ENCODE measurements around the gene FAM222B. TPM values are rescaled to one million over a fixed set of nuclear protein-coding genes. Genes with fewer than 3 reads are reported as not detected.
A peak's percentile ranks its signal among the peaks of the same experiment; 100 is the strongest.

Gene FAM222B
- total and polyA plus RNA-seq, 9 of the 15 experiments (the other 6 are each of a cell fraction or from before 2014, with no cell fraction given), result 4.0 to 34.6 (median 7.5) TPM

- FAIRE-seq, result no peak
- peak; percentile 35 for ATAC-seq
- no TSS peak for BruUV-seq (replicated peaks)
- Histone ChIP-seq H3K9ac (ENCODE audit: insufficient read depth in 1 of 2, low read depth in 2 of 2, low read length in 2 of 2) (peak overlapping the region; percentile 18 to 57; a peak in 3 of 4 replicates), H3K27ac (ENCODE audit: extremely low read depth, low read depth, low read length) (peak overlapping the region; percentile 74), H3K79me2 (ENCODE audit: control insufficient read depth, insufficient read depth, low read length) (peaks cover 5% of the 10 kb centered on the region; the same call in 1 of the 3 replicates), H3K27me3 (ENCODE audit: control insufficient read depth in 2 of 2, insufficient read depth in 2 of 2, low read length in 2 of 2) (no peaks in the 10 kb centered on the region), H3K4me1 (replicated peaks in 1 of 2; ENCODE audit: control insufficient read depth in 2 of 2, insufficient read depth in 2 of 2, low read length in 2 of 2) (peaks cover 61 to 62% of the 10 kb centered on the region in 2 experiments), H4K20me1 (replicated peaks; ENCODE audit: control insufficient read depth, insufficient read depth, low read length) (no peaks in the 10 kb centered on the region), H3K4me3 (no peak overlapping the region), H3K36me3 (ENCODE audit: control insufficient read depth, insufficient read depth, low read length) (no peaks in the 10 kb centered on the region), H2AFZ (ENCODE audit: low read depth, low read length) (peak overlapping the region; percentile 98), H3K4me2 (ENCODE audit: insufficient read depth, low read length) (peak overlapping the region; percentile 17; the same call in 1 of the 2 replicates), H3K9me3 (replicated peaks; ENCODE audit: control insufficient read depth, insufficient read depth, low read depth, low read length) (no peaks in the 10 kb centered on the region), H3K9me1 (ENCODE audit: control insufficient read depth, insufficient read depth, low read length) (no peaks in the 10 kb centered on the region)
- peak in 1 of 4 experiments; percentile 59 for DNase-seq (ENCODE audit: extremely low read depth in 1 of 4, low spot score in 3 of 4)
- intact Hi-C loops (cut with micrococcal nuclease), result no loop called here
- ChIA-PET POLR2A (interaction anchor here (0.5 to 3.7 kb wide), 14 partner anchors 10 to 219 kb away, joined by 3 to 49 read pairs (median 3); no protein-coding TSS in a partner anchor), CTCF (ENCODE audit: low intra/inter-chr PET ratio) (no interaction called here)
- WGBS (ENCODE audit: insufficient coverage, low coverage, missing lambda C conversion rate), result 48% methylated on average over 6 of the region's 6 CpGs
- in situ Hi-C loops (cut with MboI), result no loop called here
- TF ChIP-seq NR2C1 (IDR thresholded peaks at IDR 0.05) (0 out of 2 replicates have a peak, but pooled peaks have one; percentile 22), NR2C1 (tag; IDR thresholded peaks at IDR 0.05) (no peak), PHF20 (IDR thresholded peaks at IDR 0.05; ENCODE audit: partially characterized antibody) (no peak), C11orf30 (IDR thresholded peaks at IDR 0.05; ENCODE audit: low read depth) (0 out of 2 replicates have a peak, but pooled peaks have one; percentile 25), CBFA2T3 (IDR thresholded peaks at IDR 0.05) (0 out of 2 replicates have a peak, but pooled peaks have one; percentile 16), DPF2 (IDR thresholded peaks at IDR 0.05) (peak; percentile 34), ZNF316 (IDR thresholded peaks at IDR 0.05) (peak; percentile 54), MTA3 (IDR thresholded peaks at IDR 0.05; ENCODE audit: borderline replicate concordance) (0 out of 2 replicates have a peak, but pooled peaks have one; percentile 41), EZH2 (IDR thresholded peaks at IDR 0.05; ENCODE audit: borderline replicate concordance, low read depth, low read length) (no peak), SRF (CRISPR knock-in tag; IDR thresholded peaks at IDR 0.05) (no peak), MAFG (tag; conservative IDR thresholded peaks at IDR 0.05) (0 out of 2 replicates have a peak, but pooled peaks have one; percentile 11), SMARCA4 (IDR thresholded peaks at IDR 0.05) (peak; percentile 35; the same call in 1 of the 2 replicates), CXXC5 (CRISPR knock-in tag; IDR thresholded peaks at IDR 0.05) (peak; percentile 43), SMAD4 (CRISPR knock-in tag; conservative IDR thresholded peaks at IDR 0.05) (peak; percentile 56; the same call in 1 of the 2 replicates), L3MBTL2 (IDR thresholded peaks at IDR 0.05) (peak; percentile 50), ZNF217 (CRISPR knock-in tag; IDR thresholded peaks at IDR 0.05) (no peak), ETV5 (CRISPR knock-in tag; IDR thresholded peaks at IDR 0.05; ENCODE audit: low read depth) (no peak), NFE2 (IDR thresholded peaks at IDR 0.05; ENCODE audit: low read depth) (peak; percentile 66), NR2C2 (CRISPR knock-in tag; IDR thresholded peaks at IDR 0.05) (no peak), NR2C2 (tag; IDR thresholded peaks at IDR 0.05) (peak; percentile 45; the same call in 1 of the 2 replicates), NEUROD1 (IDR thresholded peaks at IDR 0.05; ENCODE audit: borderline replicate concordance, low read depth, low read length, partially characterized antibody) (peak; percentile 18), NR4A1 (CRISPR knock-in tag; IDR thresholded peaks at IDR 0.05) (no peak), NR4A1 (tag; IDR thresholded peaks at IDR 0.05) (no peak), GABPA (tag; conservative IDR thresholded peaks at IDR 0.05; ENCODE audit: low read depth) (0 out of 2 replicates have a peak, but pooled peaks have one; percentile 30), TAF1 (IDR thresholded peaks at IDR 0.05; ENCODE audit: control insufficient read depth, extremely low read depth, insufficient read depth, low read length, severe bottlenecking) (peak; percentile 9)
Observed at GRCh38 chr17:28871056-28871579, 28.5 kb upstream of the FAM222B start.

Data from K562 (cell line).